NK-92 (cell line): ENCODE data around the gene WNT9A.

ENCODE experiments used
- DNase-seq: peaks from one replicate; lab custom pipeline; 2025; ENCODE audit not compliant: unreplicated experiment; lab: John Stamatoyannopoulos, UW

WNT9A gene

GRCh38 chr1:227942021-227942715 is 5.6 kb downstream of the WNT9A start:
- DNase-seq = no peak

- DNase-seq = no peak
These were observed 6.2 kb downstream of the WNT9A start for GRCh38 chr1:227941509-227942020.

- DNase-seq = no peak
These were observed 6.9 kb downstream of the WNT9A start for GRCh38 chr1:227940791-227941241.

- no peak for DNase-seq
These were observed 7.7 kb downstream of the WNT9A start for GRCh38 chr1:227939791-227940771.

GRCh38 chr1:227938911-227939790 is 8.6 kb downstream of the WNT9A start:
- DNase-seq = no peak

GRCh38 chr1:227938276-227938675 is 9.5 kb downstream of the WNT9A start:
- DNase-seq = no peak

GRCh38 chr1:227937838-227938145 is 9.9 kb downstream of the WNT9A start:
- DNase-seq = no peak

- no peak for DNase-seq
These were observed 10.5 kb downstream of the WNT9A start for GRCh38 chr1:227937031-227937837.

GRCh38 chr1:227935826-227936225 is 11.9 kb downstream of the WNT9A start:
- no peak for DNase-seq

GRCh38 chr1:227934476-227935313 is 13.0 kb downstream of the WNT9A start:
- DNase-seq = no peak

- DNase-seq = no peak
These were observed 17.8 kb downstream of the WNT9A start for GRCh38 chr1:227929751-227930472.

GRCh38 chr1:227928811-227929375 is 18.8 kb downstream of the WNT9A start:
- no peak for DNase-seq

- no peak for DNase-seq
These were observed 19.6 kb downstream of the WNT9A start for GRCh38 chr1:227927971-227928741.

GRCh38 chr1:227926896-227927885 is 20.5 kb downstream of the WNT9A start:
- DNase-seq = no peak

- no peak for DNase-seq
These were observed 21.4 kb downstream of the WNT9A start for GRCh38 chr1:227926216-227926791.
